Measurements from ENCODE around the gene NLK.

GRCh38 chr17:28216528-28216927, 174.1 kb downstream of the NLK start:
- TF ChIP-seq ZNF577 (CRISPR knock-in tag; IDR thresholded peaks at IDR 0.05; ENCODE audit: borderline replicate concordance, low read depth) (no peak), ZBTB38 (CRISPR knock-in tag; IDR thresholded peaks at IDR 0.05) (no peak), POGK (CRISPR knock-in tag; conservative IDR thresholded peaks at IDR 0.05) (no peak), TAF15 (IDR thresholded peaks at IDR 0.05; ENCODE audit: low read depth, low read length, poor library complexity, severe bottlenecking) (no peak)
- TF ChIP-seq, protein P1, sequence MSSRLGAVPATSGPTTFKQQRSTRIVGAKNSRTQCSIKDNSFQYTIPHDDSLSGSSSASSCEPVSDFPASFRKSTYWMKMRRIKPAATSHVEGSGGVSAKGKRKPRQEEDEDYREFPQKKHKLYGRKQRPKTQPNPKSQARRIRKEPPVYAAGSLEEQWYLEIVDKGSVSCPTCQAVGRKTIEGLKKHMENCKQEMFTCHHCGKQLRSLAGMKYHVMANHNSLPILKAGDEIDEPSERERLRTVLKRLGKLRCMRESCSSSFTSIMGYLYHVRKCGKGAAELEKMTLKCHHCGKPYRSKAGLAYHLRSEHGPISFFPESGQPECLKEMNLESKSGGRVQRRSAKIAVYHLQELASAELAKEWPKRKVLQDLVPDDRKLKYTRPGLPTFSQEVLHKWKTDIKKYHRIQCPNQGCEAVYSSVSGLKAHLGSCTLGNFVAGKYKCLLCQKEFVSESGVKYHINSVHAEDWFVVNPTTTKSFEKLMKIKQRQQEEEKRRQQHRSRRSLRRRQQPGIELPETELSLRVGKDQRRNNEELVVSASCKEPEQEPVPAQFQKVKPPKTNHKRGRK (CRISPR knock-in tag; IDR thresholded peaks at IDR 0.05), result no peak
